ENCODE data around the gene LRRC23. TPM values are rescaled to one million over a fixed set of nuclear protein-coding genes. Genes with fewer than 3 reads are reported as not detected.
A peak's percentile ranks its signal among the peaks of the same experiment; 100 is the strongest.

The LRRC23 gene
- total RNA-seq, 2 experiments from 2014 or later, result 4.6 to 5.3 TPM

DNA sequence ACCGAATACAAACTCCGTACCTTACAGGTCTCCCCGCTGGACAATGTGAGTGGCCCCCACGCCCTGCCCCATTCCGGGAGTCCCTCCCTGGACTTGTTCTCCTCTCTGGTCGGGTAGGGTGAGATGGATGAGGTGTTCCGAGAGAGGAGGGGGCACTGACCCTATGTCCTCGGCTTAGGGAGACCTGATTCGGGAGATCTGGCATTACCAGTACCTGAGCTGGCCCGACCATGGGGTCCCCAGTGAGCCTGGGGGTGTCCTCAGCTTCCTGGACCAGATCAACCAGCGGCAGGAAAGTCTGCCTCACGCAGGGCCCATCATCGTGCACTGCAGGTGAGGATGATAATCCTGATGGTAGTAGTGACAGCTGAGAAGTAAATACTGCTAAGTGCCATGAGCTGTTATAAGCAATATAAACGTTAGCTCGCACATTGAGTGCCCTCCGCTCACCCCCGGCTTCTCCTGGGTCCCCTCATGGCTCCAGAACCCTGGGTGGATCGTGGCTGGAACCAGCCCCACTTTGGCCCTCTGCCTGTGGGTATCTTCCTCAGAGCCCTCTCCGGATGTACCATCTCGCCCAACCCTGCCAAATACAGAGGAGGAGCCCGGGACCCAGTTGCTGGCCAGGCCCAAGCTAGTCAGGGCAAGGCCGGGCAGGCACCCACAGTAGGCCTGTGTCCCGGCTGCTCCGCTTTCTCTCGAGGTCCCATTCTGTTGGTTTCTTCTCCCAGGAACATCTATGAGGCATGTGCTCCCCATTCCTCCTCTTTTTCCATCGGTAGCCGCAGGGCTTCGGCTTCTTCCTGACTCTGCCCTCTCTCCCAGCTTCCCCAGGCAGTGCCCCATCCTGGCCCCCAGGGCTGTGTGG lies 53.4 kb downstream of the LRRC23 start:
- ATAC-seq (no peak), DNase-seq (peak; percentile 45)
- no peaks in the 10 kb centered on the region for H3K27me3 Mint-ChIP-seq
- TF ChIP-seq, protein P1, sequence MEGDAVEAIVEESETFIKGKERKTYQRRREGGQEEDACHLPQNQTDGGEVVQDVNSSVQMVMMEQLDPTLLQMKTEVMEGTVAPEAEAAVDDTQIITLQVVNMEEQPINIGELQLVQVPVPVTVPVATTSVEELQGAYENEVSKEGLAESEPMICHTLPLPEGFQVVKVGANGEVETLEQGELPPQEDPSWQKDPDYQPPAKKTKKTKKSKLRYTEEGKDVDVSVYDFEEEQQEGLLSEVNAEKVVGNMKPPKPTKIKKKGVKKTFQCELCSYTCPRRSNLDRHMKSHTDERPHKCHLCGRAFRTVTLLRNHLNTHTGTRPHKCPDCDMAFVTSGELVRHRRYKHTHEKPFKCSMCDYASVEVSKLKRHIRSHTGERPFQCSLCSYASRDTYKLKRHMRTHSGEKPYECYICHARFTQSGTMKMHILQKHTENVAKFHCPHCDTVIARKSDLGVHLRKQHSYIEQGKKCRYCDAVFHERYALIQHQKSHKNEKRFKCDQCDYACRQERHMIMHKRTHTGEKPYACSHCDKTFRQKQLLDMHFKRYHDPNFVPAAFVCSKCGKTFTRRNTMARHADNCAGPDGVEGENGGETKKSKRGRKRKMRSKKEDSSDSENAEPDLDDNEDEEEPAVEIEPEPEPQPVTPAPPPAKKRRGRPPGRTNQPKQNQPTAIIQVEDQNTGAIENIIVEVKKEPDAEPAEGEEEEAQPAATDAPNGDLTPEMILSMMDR (IDR thresholded peaks at IDR 0.05), result no peak
- intact Hi-C loops (cut with micrococcal nuclease), result no loop called here
- peak overlapping the region; percentile 95 for H3K4me3 Mint-ChIP-seq
- no peaks in the 10 kb centered on the region for H3K9me3 Mint-ChIP-seq
- H3K36me3 Mint-ChIP-seq (ENCODE audit: low read depth), result peaks cover 85% of the 10 kb centered on the region
- peak overlapping the region; percentile 93 for H3K27ac Mint-ChIP-seq
- CTCF ChIA-PET, result interaction anchor here (1.0 to 13.5 kb wide), 7 partner anchors 10 to 152 kb away, joined by 3 to 460 read pairs (median 6); partner anchors contain the start of genes C12orf57, PTPN6 and RNU7-1
- POLR2A ChIA-PET, result interaction anchor here (0.5 to 25.2 kb wide), 10 partner anchors 11 to 348 kb away, joined by 3 to 1266 read pairs (median 3); partner anchors contain the start of genes ATN1, C12orf57, MLF2 and PTPN6
- H3K4me1 Mint-ChIP-seq (ENCODE audit: low read depth), result peaks cover 86% of the 10 kb centered on the region

DNA sequence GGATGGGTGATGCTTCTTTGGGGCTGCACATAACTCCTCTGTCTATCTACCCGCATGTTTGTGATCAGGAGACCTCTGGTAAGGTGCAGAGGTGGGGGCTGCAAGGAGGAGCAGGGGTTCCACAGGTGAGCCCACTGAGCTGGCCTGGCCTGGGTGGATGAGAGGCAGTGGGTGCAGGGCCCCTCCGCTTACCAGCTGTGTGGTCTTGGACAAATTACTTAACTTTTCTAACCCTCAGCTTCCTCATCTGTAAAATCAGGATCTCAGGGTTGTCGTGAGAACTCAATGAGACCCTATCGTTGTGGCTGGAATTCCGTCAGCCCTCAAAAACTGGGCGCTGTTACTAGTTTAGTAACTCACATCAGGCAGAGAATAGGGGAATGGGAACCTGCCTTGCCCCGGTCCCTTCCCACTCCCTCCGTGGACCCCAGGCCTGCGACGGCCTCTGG lies 54.0 kb downstream of the LRRC23 start:
- TF ChIP-seq, protein P1 (IDR thresholded peaks at IDR 0.05), result no peak
- intact Hi-C loops (cut with micrococcal nuclease), result no loop called here
- no peak for ATAC-seq
- H3K36me3 Mint-ChIP-seq (ENCODE audit: low read depth), result peaks cover 79% of the 10 kb centered on the region
- H3K9me3 Mint-ChIP-seq, result no peaks in the 10 kb centered on the region
- peak overlapping the region; percentile 93 for H3K27ac Mint-ChIP-seq
- H3K27me3 Mint-ChIP-seq, result no peaks in the 10 kb centered on the region
- H3K4me1 Mint-ChIP-seq (ENCODE audit: low read depth), result peaks cover 86% of the 10 kb centered on the region
- H3K4me3 Mint-ChIP-seq, result peak overlapping the region; percentile 95
- POLR2A ChIA-PET, result interaction anchor here (0.5 to 25.2 kb wide), 11 partner anchors 10 to 348 kb away, joined by 3 to 1266 read pairs (median 3); partner anchors contain the start of genes ATN1, C12orf57, MLF2 and PTPN6
- no peak for DNase-seq
- CTCF ChIA-PET, result interaction anchor here (1.0 to 13.5 kb wide), 7 partner anchors 10 to 151 kb away, joined by 3 to 460 read pairs (median 6); partner anchors contain the start of genes C12orf57, PTPN6 and RNU7-1

DNA sequence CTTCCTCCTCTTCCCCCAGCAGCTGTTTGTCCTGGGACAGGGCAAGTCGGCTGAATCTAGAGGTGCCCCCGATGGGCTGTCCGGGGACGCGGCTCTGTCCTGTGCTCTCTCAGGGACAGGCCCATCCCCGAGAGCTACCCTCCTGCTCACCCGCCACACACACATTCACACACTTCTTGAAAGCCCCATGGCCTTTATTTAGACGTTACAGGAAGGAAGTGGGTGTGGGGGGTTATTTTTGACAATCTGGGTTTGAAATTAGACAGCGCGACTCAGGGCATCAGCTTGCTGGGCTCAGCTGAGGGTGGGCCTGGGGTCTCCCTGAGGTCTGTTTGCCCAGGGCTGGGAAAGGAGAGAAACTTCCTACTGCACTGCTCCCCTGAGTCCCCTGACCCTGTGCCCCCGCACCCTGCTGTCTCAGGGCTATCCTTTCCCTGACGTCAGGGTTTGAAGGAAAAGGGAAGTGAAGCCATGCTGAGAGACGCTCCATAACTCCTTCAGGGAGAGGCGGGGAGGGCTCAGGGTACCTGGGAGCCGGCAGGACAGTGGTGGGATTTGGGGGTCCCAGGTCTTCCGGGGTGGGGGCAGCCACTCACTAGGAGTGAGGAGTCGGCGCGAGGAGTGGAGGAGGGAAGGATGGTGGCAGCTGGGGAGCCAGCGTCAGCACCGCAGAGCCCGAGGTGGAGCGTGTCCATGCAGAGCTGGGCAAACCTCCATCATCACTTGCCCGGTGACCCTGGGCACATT lies 54.6 kb downstream of the LRRC23 start:
- H3K27ac Mint-ChIP-seq, result peak overlapping the region; percentile 93
- ChIA-PET CTCF (interaction anchor here (0.7 to 13.5 kb wide), 8 partner anchors 9 to 150 kb away, joined by 3 to 460 read pairs (median 5); partner anchors contain the start of genes C12orf57, PTPN6, RNU7-1 and SPSB2), POLR2A (interaction anchor here (0.5 to 25.2 kb wide), 10 partner anchors 9 to 516 kb away, joined by 3 to 1266 read pairs (median 4); partner anchors contain the start of genes ATN1, C12orf57, PTPN6 and RNU7-1)
- H3K4me1 Mint-ChIP-seq (ENCODE audit: low read depth), result peaks cover 89% of the 10 kb centered on the region
- peak; percentile 85 for DNase-seq
- TF ChIP-seq, protein P1 (IDR thresholded peaks at IDR 0.05), result no peak
- H3K36me3 Mint-ChIP-seq (ENCODE audit: low read depth), result peaks cover 73% of the 10 kb centered on the region
- peak overlapping the region; percentile 95 for H3K4me3 Mint-ChIP-seq
- H3K9me3 Mint-ChIP-seq, result no peaks in the 10 kb centered on the region
- intact Hi-C loops (cut with micrococcal nuclease), result no loop called here
- no peaks in the 10 kb centered on the region for H3K27me3 Mint-ChIP-seq
- peak; percentile 37 for ATAC-seq

DNA sequence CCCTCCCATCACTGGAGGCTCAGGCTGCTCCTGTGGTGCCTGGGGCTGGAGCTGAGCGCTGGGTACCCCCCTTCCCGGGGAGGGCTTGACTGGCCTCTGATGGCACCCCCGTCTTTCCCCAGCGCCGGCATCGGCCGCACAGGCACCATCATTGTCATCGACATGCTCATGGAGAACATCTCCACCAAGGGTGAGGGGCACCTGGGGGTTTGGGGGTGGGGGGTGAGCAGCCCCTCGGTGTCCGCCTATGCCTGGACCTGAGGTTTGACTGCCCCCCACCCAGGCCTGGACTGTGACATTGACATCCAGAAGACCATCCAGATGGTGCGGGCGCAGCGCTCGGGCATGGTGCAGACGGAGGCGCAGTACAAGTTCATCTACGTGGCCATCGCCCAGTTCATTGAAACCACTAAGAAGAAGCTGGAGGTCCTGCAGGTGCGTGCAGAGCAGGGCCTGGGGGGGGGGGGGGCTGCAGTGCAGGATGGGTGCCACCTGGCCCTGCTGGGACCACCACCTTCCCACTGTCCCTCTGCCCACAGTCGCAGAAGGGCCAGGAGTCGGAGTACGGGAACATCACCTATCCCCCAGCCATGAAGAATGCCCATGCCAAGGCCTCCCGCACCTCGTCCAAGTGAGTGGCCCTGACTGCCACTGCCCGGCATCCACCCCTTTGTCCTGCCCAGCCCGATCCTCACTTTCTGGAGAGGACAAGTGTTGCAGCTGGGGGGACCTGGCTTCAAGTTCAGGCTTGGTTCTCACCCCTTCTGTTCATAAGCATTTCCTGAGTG lies 55.4 kb downstream of the LRRC23 start:
- peaks cover 89% of the 10 kb centered on the region for H3K4me1 Mint-ChIP-seq (ENCODE audit: low read depth)
- ChIA-PET POLR2A (interaction anchor here (0.6 to 25.2 kb wide), 10 partner anchors 8 to 516 kb away, joined by 3 to 1266 read pairs (median 4); partner anchors contain the start of genes ATN1, C12orf57, EMG1 and PTPN6), CTCF (interaction anchor here (0.7 to 13.5 kb wide), 11 partner anchors 8 to 91 kb away, joined by 3 to 460 read pairs (median 4); partner anchors contain the start of genes C12orf57, PTPN6, RNU7-1 and SPSB2)
- ATAC-seq, result no peak
- no peaks in the 10 kb centered on the region for H3K27me3 Mint-ChIP-seq
- DNase-seq, result no peak
- H3K4me3 Mint-ChIP-seq, result peak overlapping the region; percentile 95
- TF ChIP-seq, protein P1 (IDR thresholded peaks at IDR 0.05), result no peak
- H3K27ac Mint-ChIP-seq, result peak overlapping the region; percentile 93
- peaks cover 72% of the 10 kb centered on the region for H3K36me3 Mint-ChIP-seq (ENCODE audit: low read depth)
- H3K9me3 Mint-ChIP-seq, result no peaks in the 10 kb centered on the region
- intact Hi-C loops (cut with micrococcal nuclease), result loop anchor here (2.0 kb wide), 1 partner anchor 15 kb away; the partner anchor contains the start of gene C12orf57

All from activated CD8-positive, alpha-beta T cell treated with anti-CD3 and anti-CD28 coated beads for 36 hours (primary cell).